Vagina (tissue), 2 donors: ENCODE results near the gene OR8B4. TPM values are rescaled to one million over a fixed set of nuclear protein-coding genes. Genes with fewer than 3 reads are reported as not detected.
"Not testable (repeated sequence)": the region's sequence is repeated elsewhere in the genome, so short reads cannot be mapped to it uniquely, and the experiment has no call there.

Source experiments
- DNase-seq, 2 donors: peaks; one replicate each; pipeline ENCODE4 v3.0.0-alpha.2; 2017; ENCODE audit errors: extremely low spot score in 2 of 2
- H3K27ac ChIP-seq: fragments of 200-600 bp; sonication (generic); one replicate; pipeline ENCODE4 v1.5.1; 2019
- H3K27me3 ChIP-seq: fragments of 200-600 bp; sonication (generic); one replicate; pipeline ENCODE4 v1.5.1; 2019
- H3K36me3 ChIP-seq, 2 donors: fragments of 200-600 bp; sonication (generic); one replicate each; pipeline ENCODE4 v1.5.1; 2017 to 2019
- H3K4me1 ChIP-seq: fragments of 200-600 bp; sonication (generic); one replicate; pipeline ENCODE4 v1.5.1; 2019
- H3K4me3 ChIP-seq, 2 donors: fragments of 200-600 bp; sonication (generic); 1 replicate in 1 of 2; 2 replicates in 1 of 2; pipeline ENCODE4 v1.5.1; 2016 to 2019
- H3K9me3 ChIP-seq: fragments of 200-600 bp; sonication (generic); one replicate; pipeline ENCODE4 v1.5.1; 2019
- POLR2A ChIP-seq, 2 donors: fragments of 450-650 bp; IDR thresholded peaks; one replicate each; pipeline ENCODE4 v1.6.1; 2017; ENCODE audit warnings: antibody characterized with exemption in 2 of 2, mild to moderate bottlenecking in 2 of 2, moderate library complexity in 2 of 2
- POLR2AphosphoS5 ChIP-seq, 2 donors: sonication (generic); formaldehyde crosslinking; IDR thresholded peaks; one replicate each; pipeline ENCODE4 v1.9.0; 2017; ENCODE audit warnings: antibody characterized with exemption in 2 of 2, mild to moderate bottlenecking in 2 of 2, low read depth in 1 of 2; ENCODE audit not compliant: insufficient read depth in 1 of 2
- intact Hi-C: fragments of 100-400 bp; cut with DNase I; formaldehyde crosslinking; loops from one replicate; pipeline ENCODE4 v1.15.1; 2023
- total RNA-seq: library from RNA; depleted of rRNA; stranded (reverse); fragments of >200 nt; gene quantifications from one replicate; pipeline ENCODE4 v1.2.3, GENCODE V29; 2016
- TF ChIP-seq, protein P1 (sequence below), 3 experiments: fragments of 450-650 bp in 2 of 3; fragments of 200-600 bp in 1 of 3; sonication (generic) in 1 of 3; IDR thresholded peaks; one replicate each; pipeline ENCODE4 v1.5.1; 2017 to 2019; ENCODE audit warnings: antibody characterized with exemption in 3 of 3, mild to moderate bottlenecking in 2 of 3, moderate library complexity in 2 of 3

Gene OR8B4
- total RNA-seq, 1 donor from 2014 or later = not detected

- DNase-seq = no peak
- no peaks in the 10 kb centered on the region for H3K27me3 ChIP-seq
- H3K4me1 ChIP-seq = no peaks in the 10 kb centered on the region
- no peaks in the 10 kb centered on the region for H3K36me3 ChIP-seq
- no peak overlapping the region for H3K4me3 ChIP-seq
- TF ChIP-seq, protein P1, sequence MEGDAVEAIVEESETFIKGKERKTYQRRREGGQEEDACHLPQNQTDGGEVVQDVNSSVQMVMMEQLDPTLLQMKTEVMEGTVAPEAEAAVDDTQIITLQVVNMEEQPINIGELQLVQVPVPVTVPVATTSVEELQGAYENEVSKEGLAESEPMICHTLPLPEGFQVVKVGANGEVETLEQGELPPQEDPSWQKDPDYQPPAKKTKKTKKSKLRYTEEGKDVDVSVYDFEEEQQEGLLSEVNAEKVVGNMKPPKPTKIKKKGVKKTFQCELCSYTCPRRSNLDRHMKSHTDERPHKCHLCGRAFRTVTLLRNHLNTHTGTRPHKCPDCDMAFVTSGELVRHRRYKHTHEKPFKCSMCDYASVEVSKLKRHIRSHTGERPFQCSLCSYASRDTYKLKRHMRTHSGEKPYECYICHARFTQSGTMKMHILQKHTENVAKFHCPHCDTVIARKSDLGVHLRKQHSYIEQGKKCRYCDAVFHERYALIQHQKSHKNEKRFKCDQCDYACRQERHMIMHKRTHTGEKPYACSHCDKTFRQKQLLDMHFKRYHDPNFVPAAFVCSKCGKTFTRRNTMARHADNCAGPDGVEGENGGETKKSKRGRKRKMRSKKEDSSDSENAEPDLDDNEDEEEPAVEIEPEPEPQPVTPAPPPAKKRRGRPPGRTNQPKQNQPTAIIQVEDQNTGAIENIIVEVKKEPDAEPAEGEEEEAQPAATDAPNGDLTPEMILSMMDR (IDR thresholded peaks at IDR 0.05) = peak in 1 of 3 experiments; percentile 10
- no peak for TF ChIP-seq POLR2A (IDR thresholded peaks at IDR 0.05)
- no peaks in the 10 kb centered on the region for H3K9me3 ChIP-seq
- intact Hi-C loops = loop anchor here (10.0 kb wide), 1 partner anchor 169 kb away; no protein-coding TSS in a partner anchor
- no peak overlapping the region for H3K27ac ChIP-seq
Measured at GRCh38 chr11:124415356-124415923, 9.2 kb downstream of the OR8B4 start.

DNA sequence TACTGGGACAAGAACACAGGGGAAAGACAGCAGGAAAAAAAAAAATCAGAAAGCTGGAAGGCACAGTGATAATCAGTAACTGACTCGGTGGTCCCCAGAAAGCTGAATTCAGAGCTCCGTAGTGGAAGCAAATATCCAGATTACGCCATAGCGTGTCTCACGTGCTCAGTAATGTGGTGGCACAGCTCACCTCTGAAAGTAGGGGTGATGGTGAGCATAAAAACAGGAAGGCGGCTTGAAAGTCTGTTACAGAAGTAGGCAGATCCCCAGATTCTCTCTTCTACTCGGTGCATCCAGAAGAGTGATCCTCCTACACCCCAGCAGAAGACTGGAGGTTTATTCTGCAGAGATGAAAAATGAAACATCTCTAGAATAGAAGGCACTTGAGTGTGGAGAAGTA is 14.8 kb downstream of the OR8B4 start:
- TF ChIP-seq POLR2AphosphoS5 (IDR thresholded peaks at IDR 0.05; ENCODE audit: insufficient read depth in 1 of 2, low read depth in 1 of 2) (no peak), POLR2A (IDR thresholded peaks at IDR 0.05) (no peak)
- TF ChIP-seq, protein P1 (IDR thresholded peaks at IDR 0.05) = no peak
- intact Hi-C loops = loop anchor here (10.0 kb wide), 1 partner anchor 175 kb away; no protein-coding TSS in a partner anchor
- Histone ChIP-seq H3K9me3 (no peaks in the 10 kb centered on the region), H3K4me1 (no peaks in the 10 kb centered on the region), H3K27me3 (no peaks in the 10 kb centered on the region), H3K36me3 (no peaks in the 10 kb centered on the region), H3K4me3 (no peak overlapping the region), H3K27ac (no peak overlapping the region)
- DNase-seq = no peak

DNA sequence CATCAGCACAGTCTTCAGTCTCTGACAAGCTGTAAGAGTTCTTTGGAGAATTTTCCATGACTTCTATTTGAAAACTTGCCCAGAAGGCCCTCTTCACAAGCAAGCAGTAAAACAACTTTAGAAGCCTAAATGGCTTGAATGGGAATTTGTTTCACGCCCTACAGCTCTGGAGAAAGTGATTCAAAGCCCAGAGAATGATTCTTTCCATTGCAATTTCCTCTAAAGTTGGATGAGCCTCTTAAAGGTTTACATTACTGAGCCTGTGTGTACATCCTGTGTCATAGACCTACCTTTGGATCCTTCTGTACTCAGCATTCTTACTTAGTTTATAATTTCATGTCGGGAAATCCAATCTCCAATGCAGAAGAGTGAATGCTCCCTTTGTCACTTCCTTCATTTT is 19.1 kb downstream of the OR8B4 start:
- TF ChIP-seq, protein P1 (IDR thresholded peaks at IDR 0.05) = no peak
- no peak for TF ChIP-seq POLR2AphosphoS5 (IDR thresholded peaks at IDR 0.05; ENCODE audit: insufficient read depth in 1 of 2, low read depth in 1 of 2)
- no peak for TF ChIP-seq POLR2A (IDR thresholded peaks at IDR 0.05)

GRCh38 chr11:124403186-124403585 is 21.5 kb downstream of the OR8B4 start:
- DNase-seq, H3K9me3 ChIP-seq, intact Hi-C loops, H3K27me3 ChIP-seq, H3K36me3 ChIP-seq, H3K4me1 ChIP-seq, H3K4me3 ChIP-seq, H3K27ac ChIP-seq: not testable (repeated sequence)

More for the DNA sequence above, 19.1 kb downstream of the OR8B4 start:
- H3K4me1 ChIP-seq = no peaks in the 10 kb centered on the region
- no peaks in the 10 kb centered on the region for H3K9me3 ChIP-seq
- intact Hi-C loops = no loop called here
- DNase-seq = no peak
- no peaks in the 10 kb centered on the region for H3K27me3 ChIP-seq
- H3K36me3 ChIP-seq = no peaks in the 10 kb centered on the region
- H3K4me3 ChIP-seq = no peak overlapping the region
- no peak overlapping the region for H3K27ac ChIP-seq

DNA sequence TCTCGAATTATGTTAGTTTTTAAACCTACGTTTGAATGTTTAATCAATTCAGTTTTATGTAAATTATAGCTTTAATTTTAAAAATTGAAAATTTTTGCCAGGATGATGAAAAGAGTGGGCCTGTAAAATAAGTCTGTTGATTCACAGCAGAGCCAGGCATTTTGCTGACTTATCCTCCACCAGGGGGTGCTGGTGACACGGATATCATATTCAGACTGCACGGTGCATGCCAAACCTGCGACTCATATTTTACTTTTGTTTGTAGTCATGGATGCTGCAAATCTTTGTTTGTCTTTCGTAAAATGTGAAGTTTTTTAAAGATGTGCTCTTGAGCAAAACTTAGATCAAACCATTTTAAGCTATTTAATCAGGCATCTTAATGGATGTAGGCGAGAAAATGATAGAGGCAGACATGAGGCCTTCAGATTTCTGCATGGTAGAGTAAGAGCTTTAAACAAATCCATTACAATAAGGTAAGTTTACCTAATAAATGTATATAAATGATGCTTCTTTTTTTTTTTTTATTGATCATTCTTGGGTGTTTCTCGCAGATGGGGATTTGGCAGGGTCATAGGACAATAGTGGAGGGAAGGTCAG is 22.2 kb downstream of the OR8B4 start:
- no peaks in the 10 kb centered on the region for H3K9me3 ChIP-seq
- DNase-seq = no peak
- no peak overlapping the region for H3K27ac ChIP-seq
- no peaks in the 10 kb centered on the region for H3K36me3 ChIP-seq
- intact Hi-C loops = no loop called here
- no peaks in the 10 kb centered on the region for H3K27me3 ChIP-seq
- TF ChIP-seq, protein P1 (IDR thresholded peaks at IDR 0.05) = peak in 2 of 3 experiments; percentile 10 to 23
- TF ChIP-seq POLR2A (IDR thresholded peaks at IDR 0.05) (no peak), POLR2AphosphoS5 (IDR thresholded peaks at IDR 0.05; ENCODE audit: insufficient read depth in 1 of 2, low read depth in 1 of 2) (no peak)
- no peaks in the 10 kb centered on the region for H3K4me1 ChIP-seq
- H3K4me3 ChIP-seq = no peak overlapping the region
